Ammon's horn (tissue), 1 donor: ENCODE data around the gene DIP2C.

Source experiments
- DNase-seq: peaks from one replicate; pipeline ENCODE4 v3.0.0-alpha.2; 2016; ENCODE audit warnings: low spot score

Gene DIP2C

DNA sequence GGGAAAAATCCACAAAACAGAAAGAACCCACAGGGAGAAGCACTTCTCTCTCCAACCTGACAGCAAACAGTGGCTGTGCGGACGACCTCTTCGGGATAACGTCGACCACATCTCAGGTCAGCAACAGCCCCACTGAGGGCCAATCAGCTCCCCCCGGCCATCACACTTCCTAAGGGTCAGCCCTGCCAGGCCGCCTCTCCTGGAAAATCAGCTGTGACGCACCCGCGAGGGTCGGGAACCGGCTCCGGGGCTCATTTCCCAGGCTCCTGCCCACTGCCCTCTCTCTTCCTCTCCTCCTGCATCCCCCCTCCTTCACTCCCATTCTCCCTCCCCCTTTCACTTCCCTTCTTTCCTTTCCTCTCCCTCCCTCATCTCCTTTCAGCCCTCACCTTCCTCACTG lies 118.3 kb downstream of the DIP2C start:
- DNase-seq = no peak

DNA sequence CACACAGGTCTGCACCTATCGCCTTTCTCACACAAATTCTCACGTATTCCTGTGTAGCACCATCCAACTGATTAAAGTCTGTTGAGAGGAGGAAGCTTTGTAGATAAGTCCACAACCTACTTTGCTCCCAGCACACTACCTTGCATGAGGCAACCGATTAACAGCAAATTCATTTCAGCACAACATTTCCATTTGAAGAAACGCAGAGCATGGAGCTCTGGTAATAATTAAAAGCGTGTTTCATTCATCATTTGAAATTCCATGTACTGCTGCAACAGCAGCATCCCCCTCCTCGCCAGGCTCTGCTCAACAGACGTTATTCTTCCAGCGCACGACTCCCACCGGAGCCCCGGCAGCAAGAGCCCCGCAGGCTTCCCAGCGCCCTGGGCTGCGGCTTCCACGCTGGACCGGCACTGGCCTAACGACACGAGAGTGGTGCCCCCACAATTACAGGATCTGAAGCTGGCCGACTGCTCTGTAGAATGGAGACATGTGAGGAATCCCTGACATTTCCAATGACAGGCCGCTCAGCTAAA lies 118.8 kb downstream of the DIP2C start:
- no peak for DNase-seq

DNA sequence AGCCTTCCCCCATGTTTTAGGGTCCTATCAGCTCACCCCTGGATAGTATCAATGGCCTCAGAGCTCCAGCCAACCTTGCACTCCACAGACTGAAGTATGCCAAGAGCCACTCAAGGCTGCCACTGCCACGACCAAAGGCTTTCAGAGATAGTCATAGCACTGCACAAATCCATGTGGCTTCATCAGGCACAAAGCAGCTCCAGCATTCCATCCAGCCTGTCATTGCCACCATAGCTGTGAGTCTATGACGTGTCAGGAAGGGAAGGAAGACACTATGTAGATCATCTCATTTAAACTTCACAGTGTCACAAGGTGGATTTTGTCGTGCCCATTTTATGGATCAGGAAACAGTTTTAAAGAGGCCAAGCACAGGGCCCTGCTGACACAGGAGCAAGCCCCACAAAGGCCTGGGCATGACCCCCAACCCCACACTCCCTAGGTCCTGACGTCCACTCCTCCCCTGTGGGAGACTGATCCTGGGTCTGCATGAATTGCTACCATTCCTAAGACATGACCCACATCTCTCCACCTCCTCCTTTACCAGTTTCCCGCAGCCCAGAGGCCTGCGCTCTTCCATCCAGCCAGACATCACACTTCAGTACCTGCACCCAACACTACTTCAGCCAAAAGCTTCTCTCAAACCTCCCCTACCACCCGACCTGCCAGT lies 119.4 kb downstream of the DIP2C start:
- no peak for DNase-seq

DNA sequence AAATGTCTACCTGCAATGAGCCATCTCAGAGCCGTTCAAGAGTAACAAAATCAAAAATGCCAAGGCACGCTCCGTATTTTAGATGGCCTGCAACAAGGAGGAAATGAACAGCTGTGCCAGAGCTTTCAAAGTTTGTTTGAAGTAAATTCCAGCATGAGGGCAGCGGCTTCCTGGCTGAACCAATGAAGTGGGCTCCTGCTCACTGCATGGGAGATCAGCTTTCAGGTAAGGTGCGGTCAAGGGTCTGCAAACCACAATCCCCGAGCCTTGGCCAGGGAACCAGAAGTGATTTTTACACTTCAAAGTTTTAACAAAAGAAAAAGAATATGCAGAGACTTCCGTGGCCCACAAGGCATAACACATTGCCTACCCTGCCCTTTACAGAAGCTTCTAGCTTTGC lies 120.6 kb downstream of the DIP2C start:
- no peak for DNase-seq

DNA sequence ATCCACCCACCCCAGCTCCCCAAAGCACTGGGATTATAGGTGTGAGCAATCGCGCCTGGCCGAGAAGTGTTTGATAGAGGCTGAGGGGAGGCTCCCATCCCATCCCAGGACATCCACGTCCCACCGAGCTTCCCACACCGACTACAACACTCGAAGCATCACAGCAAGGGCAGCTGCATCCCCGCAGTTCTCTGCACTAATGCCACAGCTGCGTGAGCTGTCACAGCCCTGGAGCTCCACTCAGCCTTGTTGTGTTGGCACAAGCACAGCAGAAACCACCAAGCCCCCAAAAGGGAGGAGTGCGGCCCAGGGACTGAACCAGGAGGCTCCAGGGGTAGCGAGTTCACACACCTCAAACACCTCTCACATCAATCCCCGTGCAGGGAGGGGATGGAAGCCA lies 121.6 kb downstream of the DIP2C start:
- DNase-seq = no peak

DNA sequence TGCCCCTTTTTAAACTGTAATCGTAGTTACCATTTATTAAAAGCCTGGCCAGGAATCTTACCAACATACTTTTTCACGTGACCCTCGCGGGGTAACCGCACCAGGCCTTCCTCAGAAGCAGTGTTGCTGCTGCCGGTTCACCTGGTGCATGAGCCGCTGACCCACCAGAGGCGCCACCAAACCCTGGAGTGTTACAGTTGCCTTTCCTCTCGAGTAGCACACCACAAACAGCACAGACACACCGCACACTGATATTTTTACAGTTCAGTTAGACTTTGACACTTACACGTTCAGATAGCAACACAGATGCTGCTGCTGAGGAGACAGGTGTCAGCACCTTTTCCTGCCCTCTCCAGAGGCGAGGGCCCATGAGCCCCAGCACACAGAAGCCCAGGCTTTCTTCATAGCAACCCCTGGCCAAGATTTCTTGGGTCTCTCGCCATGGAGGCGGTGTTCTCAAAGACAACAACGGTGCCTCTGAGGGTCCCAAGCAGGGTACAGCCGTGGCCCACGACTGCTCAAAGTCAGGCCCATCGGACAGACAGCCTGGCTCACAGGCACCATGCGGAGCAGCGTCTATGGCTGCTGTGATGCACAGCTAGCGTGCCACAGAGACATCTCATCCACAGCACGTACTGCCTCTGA lies 123.1 kb downstream of the DIP2C start:
- no peak for DNase-seq

DNA sequence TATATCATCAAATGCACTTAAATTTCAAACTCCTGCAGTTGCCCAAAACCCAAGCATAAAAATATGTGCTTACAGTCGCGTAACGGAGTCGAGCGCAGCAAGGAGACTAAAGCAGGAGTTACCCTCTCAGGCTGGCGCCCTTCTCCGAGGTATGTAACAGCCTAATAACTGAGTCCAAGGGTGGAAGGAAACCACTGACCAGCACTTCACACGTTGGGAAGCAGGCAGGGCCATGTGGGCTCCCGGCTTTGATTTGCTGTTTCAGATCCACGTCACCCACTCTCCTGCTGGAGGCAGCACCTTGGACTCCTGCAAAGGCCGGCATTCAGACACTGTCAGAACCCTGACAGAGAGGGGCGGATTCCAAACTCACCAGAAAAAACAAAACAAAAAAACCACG lies 123.8 kb downstream of the DIP2C start:
- DNase-seq = no peak

DNA sequence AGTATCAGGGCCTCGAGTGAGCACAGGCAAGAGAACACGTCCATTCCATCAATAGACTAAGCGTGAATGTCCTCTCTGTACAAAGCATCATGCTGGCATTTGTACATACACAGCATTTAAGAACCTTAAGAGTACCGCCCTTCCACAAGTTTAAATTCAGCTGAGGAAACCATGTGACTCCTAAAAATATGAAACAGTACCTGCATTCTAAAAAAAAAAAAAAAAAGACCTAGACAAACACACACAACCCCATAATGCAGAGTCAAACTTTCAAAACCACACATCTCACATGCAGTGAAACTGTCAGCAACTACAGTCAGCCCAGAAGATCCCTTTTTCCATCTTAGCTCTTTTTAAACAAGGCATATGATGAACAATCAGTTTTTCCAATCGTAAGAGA lies 124.3 kb downstream of the DIP2C start:
- no peak for DNase-seq

DNA sequence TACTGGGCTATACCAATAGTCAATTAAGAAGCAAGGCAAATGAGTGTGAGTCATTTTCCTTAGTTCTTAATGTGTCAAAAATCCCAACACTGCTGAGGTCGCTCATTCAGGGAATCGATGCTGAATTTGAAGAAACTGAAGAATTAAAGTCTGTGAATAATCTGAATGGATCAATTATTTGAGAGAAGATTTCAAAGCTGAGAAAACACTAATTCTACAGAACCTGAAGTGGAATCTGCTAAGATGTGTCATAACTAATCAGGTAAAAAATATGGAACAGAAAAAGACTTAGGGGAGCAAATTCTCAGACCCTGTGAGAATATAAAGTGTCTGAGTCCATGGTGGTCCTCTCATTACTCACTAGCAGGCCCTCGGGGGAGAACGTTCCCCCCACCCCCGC lies 125.6 kb downstream of the DIP2C start:
- no peak for DNase-seq

DNA sequence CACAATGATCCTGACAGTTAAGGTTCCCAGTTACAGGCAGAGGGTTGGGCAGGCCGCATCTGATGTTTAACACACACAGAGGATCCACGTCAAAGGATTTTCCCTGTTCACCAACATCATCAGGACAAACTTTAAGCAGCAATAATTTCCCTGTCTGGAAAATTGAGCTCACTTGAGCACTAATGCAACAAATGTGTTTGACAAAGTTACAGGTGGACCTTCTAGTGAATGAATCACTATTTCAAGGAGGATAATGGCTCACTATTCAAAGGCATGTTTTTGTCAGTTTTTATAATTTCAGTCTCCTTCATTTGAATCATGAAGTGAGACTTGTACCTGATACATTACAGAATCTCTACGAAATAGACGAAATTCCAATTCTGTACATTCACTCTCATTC lies 127.3 kb downstream of the DIP2C start:
- no peak for DNase-seq

DNA sequence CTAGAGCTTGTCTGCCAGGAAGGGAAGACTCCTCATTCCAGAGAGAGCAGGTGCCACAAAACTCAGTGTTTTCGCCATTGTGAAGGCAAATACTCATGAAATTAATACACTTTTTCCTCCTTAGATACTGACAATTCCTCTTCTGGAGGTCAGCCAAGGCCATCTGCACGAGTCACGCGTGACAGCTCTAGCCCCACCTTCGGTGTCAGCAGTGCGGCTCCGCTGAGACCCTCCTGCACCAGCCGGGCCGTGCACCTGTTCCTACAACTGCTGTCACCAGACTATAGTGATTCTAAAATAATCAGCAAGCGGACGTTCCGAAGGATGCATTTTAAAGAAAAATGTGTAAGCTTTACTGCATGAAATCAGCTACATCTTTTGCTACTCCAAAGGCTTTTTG lies 127.7 kb downstream of the DIP2C start:
- DNase-seq = no peak

DNA sequence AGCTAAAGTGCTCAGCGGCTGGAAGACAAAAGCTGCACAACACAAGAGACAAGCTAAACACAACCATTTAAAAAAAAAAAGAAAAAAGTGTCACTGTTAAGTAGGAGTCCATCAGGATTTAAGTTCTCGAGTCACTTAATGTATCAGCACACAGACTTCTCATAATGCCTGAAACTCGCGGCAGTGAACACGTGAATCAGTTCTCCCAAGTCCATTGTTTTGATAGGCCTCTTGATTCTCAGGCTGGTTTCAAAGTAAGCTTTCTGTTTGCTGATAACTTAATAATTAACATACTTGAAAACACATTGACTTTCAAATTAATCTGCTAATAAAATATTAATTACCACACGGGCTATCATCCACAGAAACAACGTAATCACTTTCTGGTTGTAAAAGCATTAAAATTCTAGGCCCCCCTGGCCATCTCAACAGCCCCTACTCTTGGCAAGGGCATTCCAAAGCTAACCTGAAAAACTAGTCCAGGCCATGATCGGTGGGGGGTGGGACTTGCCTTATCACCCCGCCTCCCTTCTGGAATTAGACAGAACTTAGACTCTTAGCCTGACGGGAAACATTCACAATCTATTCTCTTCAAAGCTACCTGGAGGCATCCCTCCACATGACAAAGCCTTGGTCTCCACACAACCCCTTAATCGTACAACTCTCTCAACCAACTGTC lies 129.0 kb downstream of the DIP2C start:
- no peak for DNase-seq

DNA sequence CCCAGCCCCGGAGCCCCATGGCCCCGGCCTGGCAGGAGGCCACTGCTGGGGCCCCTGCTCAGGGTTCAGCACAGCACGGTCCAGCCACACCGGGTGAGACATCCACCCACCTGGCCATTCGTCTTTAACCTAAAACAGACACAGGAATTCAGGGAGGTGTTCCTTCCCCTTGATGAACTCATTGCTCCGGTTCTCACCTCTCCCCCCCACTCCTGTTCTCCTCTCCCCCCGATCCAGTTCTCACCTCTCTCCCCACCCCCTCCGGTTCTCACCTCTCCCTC lies 129.8 kb downstream of the DIP2C start:
- no peak for DNase-seq

DNA sequence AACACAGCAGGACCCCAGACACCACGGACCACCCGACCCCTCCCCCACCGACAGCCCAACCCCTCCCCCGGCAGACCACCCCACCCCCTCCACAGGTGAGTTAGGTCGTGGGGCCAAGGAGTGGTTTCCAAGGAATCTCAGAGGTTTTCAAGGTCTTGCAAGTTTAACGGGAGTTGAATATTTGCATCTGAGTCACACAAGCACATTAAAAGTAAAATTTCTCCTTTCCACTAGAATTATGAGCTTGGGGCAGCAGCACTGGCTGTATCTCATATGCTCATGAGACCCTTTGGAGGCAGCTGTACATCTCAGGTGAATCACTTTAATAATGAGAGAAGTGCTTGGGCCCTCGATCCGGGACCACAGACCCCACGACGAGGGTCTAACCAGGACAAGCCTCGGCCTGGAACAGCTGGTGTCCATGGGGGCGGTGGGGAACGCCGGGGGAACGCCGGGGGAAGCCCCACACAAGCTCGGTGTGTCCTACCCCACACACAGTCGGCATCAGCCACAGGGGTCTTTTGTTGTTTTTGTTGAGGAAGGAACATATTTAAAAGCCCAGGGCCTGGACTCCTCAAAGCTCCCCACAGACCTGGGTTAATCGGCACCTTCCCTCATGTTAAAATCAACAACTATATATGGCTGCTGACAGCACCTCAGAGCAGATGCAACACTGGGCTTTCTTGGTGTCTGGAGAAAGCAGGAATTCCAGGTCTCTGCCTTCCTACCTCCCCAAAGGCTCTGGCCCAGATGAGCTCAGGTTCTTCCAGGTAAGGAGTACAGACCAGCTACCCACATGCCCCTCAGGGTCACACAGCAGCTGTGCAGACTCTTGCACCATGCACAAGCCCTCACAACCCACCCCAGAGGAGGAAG lies 130.3 kb downstream of the DIP2C start:
- DNase-seq = no peak

DNA sequence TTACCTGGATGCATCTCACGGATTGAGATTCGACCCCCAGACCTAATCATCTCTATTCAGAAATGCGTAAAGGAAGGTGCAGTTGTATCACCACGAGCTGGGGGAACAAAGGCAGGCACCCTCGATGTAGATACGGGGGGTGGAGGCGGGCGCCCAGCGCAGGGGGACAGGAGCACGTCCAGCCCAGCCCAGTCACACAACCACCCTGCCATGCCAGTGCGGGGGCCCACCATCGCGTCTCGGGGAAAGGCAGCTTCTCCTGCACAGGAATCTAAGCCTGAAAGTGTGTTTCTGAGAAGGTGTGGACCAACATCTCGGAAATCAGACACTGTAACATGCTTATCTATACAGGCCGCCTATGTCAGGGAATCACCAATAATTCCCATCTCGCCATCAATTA lies 131.1 kb downstream of the DIP2C start:
- DNase-seq = no peak

DNA sequence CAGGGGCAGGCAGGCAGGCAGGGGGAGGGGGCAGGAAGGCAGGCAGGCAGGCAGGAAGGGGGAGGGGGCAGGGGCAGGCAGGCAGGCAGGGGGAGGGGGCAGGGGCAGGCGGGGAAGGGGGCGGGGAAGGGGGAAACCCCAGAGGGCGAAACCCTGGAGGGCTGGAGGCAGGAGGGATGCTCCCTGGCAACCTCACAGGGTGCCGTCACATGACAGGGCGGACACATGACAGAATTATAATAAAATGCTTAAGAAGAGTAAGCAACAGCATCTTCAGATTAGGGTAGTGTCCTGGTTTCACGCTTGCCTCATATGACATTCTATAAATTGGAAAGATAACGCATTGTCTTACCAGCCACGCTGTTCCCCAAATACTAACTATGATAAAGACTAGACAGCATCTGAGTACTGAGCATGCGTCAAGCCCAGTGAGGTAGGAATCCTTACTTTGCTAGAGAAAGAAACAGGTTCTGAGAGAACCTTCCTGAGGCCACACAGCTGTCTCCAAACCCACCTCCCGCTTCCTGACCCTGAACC lies 131.6 kb downstream of the DIP2C start:
- DNase-seq = no peak

DNA sequence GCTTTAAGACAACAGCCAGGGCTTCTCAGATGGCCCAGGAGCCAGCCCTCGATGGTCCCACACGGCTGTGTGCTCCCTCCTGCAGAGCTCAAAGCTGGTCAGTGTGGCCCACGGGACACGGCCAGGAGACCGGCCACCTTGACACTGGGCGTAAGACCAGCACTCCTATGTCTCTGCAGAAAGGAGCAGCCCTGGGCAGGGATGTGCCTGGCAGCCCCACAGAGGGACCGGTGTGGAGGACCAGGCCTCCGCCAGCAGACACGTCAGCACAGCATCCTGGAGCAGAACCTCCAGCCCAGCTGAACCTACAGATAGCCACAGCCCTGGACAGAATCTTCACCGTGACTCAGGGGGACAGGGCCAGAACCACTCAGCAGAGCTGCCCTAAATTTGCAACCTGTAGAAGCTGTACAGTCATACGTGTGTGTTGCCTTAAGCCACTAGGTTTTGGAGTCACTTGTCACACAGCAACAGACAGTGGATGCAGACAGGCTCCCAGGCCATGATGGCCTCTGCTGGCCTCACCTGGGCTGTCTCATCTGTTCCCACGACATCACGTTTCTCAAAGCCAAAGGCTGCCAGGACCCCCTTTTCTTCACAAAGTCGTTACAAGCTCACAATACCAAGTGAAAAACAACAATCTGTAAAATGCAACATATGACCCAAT lies 132.4 kb downstream of the DIP2C start:
- no peak for DNase-seq

DNA sequence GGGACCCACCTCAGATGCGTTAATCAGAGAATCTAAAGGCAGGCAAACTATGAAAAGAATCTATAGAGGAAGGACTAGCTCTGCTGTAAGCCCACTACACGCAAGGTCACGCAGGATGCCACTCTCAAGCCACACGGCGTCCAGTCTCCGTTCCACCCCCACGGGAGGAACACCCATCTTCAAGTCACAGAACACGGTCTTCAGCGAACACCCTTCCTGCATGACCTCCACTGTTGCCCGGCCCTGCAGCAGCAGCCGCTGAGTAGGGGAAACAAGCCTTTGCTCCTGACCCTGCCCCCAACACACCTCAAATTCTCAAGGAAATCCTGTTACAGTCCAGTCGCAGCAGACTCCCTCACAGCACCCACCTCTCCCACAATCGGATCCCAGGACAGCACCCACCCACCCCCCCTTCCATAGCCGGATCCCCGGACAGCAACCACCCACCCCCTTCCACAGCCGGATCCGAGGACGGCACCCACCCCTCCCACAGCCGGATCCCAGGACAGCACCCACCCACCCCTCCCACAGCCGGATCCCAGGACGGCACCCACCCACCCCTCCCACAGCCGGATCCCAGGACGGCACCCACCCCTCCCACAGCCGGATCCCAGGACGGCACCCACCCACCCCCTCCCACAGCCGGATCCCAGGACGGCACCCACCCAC lies 133.7 kb downstream of the DIP2C start:
- DNase-seq = no peak

DNA sequence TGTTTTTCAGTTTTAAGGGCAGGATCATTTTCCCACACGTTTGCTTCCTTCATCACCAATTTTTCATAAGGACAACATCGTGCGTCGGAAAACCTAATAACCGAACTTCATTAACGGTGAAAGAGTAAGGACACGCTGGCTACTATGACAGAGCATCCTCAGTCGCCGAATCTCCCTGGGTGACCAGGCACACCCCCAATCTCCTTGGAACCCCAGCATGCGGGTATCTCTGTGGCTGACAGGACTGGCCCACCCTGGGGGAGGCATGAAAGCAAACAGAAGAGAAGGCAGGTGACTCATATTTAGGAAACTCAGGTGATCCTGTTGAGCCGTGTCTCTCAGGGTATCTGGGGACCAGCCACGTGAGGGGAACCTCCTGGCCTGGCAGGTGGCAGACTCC lies 134.2 kb downstream of the DIP2C start:
- no peak for DNase-seq

DNA sequence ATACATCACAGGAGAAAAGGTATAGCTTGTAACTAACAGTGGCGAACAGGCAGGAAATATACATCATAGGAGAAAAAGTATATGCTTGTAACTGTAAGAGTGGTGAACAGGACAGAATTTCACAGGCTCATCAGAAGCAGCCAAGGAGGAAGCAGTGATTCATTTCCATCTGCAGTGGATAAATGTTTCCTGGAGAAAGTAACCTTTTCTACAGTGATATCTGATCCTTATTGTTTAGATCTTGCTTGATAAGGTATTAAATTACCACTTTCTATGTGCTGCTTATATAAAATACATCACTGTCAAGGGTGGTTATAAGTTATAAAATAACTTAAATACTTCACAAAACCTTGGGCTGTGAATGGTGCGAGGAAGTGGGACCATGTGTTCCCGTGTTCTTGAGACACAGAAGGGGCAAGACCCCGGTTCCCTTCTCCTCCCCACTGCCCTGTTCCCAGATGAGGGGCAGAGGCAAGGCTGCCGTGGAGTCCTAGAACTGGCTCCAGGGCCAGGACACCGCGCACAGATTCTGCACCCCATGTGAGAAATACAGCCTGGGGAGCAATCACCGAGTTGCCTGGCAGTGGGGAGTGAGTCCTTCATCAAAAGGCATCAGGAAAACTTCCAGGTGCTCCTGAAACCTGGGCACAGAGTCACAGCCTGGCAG lies 135.2 kb downstream of the DIP2C start:
- DNase-seq = no peak

DNA sequence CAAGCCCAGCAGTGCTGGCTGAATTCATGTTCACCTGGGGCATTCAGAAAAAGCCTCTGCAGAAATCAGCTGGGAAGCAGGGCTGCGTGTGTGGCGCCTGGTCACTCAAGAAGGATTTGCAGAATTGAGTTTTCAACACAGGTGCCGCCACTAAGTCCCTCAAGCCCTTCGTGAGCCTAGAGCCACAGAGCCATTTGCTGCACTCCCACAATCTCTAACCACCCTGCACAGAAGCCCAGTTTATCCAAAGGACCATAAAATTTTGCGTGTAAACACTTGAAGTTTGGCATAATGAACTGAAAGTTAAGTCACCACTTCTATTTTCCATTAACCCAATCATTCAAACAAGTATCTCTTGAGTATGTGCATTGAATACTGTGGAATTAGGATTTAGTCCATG lies 136.2 kb downstream of the DIP2C start:
- DNase-seq = no peak
